KMS-11 (cell line): ENCODE measurements around the gene SHMT2.
A peak's percentile ranks its signal among the peaks of the same experiment; 100 is the strongest.

ENCODE experiments used
- H2AFZ ChIP-seq: fragments of 200-600 bp; sonication (generic); 2 replicates; pipeline ENCODE4 v1.6.1; 2016; ENCODE audit warnings: antibody characterized with exemption, mixed run types, low read depth
- H3K27ac ChIP-seq: fragments of 200-600 bp; sonication (generic); 2 replicates; pipeline ENCODE4 v1.6.1; 2016; ENCODE audit warnings: mild to moderate bottlenecking, mixed run types
- H3K27me3 ChIP-seq: fragments of 200-600 bp; sonication (generic); 2 replicates; pipeline ENCODE4 v1.6.1; 2017; ENCODE audit warnings: mild to moderate bottlenecking, low read depth, mixed run types, moderate library complexity; ENCODE audit not compliant: insufficient read depth
- H3K36me3 ChIP-seq: fragments of 200-600 bp; sonication (generic); 2 replicates; pipeline ENCODE4 v1.6.1; 2017; ENCODE audit warnings: mild to moderate bottlenecking, mixed run types; ENCODE audit not compliant: insufficient read depth
- H3K4me1 ChIP-seq: fragments of 200-600 bp; sonication (generic); 2 replicates; pipeline ENCODE4 v1.6.1; 2016; ENCODE audit warnings: mild to moderate bottlenecking, low read depth, mixed run types; ENCODE audit not compliant: poor library complexity, severe bottlenecking
- H3K4me2 ChIP-seq: fragments of 200-600 bp; sonication (generic); 2 replicates; pipeline ENCODE4 v1.7.0; 2016; ENCODE audit warnings: mild to moderate bottlenecking, mixed run types
- H3K4me3 ChIP-seq: fragments of 200-600 bp; sonication (generic); IDR thresholded peaks from 2 replicates; pipeline ENCODE4 v1.6.1; 2017; ENCODE audit warnings: low read depth, low read length, mixed read lengths; ENCODE audit not compliant: insufficient read depth
- H3K79me2 ChIP-seq: fragments of 200-600 bp; sonication (generic); 2 replicates; pipeline ENCODE4 v1.6.1; 2016; ENCODE audit warnings: low read depth, mixed run types; ENCODE audit not compliant: insufficient read depth
- H3K9ac ChIP-seq: fragments of 200-600 bp; sonication (generic); 2 replicates; pipeline ENCODE4 v1.6.1; 2016; ENCODE audit warnings: mild to moderate bottlenecking, mixed run types
- H4K20me1 ChIP-seq: fragments of 200-600 bp; sonication (generic); 2 replicates; pipeline ENCODE4 v1.6.1; 2016; ENCODE audit warnings: mild to moderate bottlenecking, mixed run types; ENCODE audit not compliant: insufficient read depth
- CTCF ChIP-seq: fragments of 200-600 bp; sonication (generic); conservative IDR thresholded peaks from 2 replicates; pipeline ENCODE4 v1.6.1; 2017; ENCODE audit warnings: low read depth, mild to moderate bottlenecking, antibody characterized with exemption, low read length, moderate library complexity, mixed read lengths

The SHMT2 gene

GRCh38 chr12:57182918-57183575, 46.5 kb upstream of the SHMT2 start:
- Histone ChIP-seq H3K4me1 (peaks cover 4% of the 10 kb centered on the region), H3K36me3 (no peaks in the 10 kb centered on the region), H2AFZ (no peak overlapping the region; the same call in 1 of the 2 replicates), H3K27ac (no peak overlapping the region), H3K9ac (no peak overlapping the region), H3K4me3 (no peak overlapping the region), H3K79me2 (no peaks in the 10 kb centered on the region), H3K4me2 (no peak overlapping the region; the same call in 1 of the 2 replicates), H3K27me3 (peaks cover 11% of the 10 kb centered on the region; the same call in 1 of the 2 replicates), H4K20me1 (no peaks in the 10 kb centered on the region)
- peak; percentile 99 for TF ChIP-seq CTCF

- Histone ChIP-seq H3K79me2 (no peaks in the 10 kb centered on the region), H3K27me3 (peaks cover 11% of the 10 kb centered on the region; the same call in 1 of the 2 replicates), H3K4me1 (peaks cover 4% of the 10 kb centered on the region), H3K36me3 (no peaks in the 10 kb centered on the region), H3K4me3 (no peak overlapping the region), H3K4me2 (no peak overlapping the region), H4K20me1 (no peaks in the 10 kb centered on the region), H3K9ac (no peak overlapping the region), H2AFZ (no peak overlapping the region), H3K27ac (no peak overlapping the region)
- TF ChIP-seq CTCF: no peak
These were observed 45.4 kb upstream of the SHMT2 start for GRCh38 chr12:57183939-57184725.

DNA sequence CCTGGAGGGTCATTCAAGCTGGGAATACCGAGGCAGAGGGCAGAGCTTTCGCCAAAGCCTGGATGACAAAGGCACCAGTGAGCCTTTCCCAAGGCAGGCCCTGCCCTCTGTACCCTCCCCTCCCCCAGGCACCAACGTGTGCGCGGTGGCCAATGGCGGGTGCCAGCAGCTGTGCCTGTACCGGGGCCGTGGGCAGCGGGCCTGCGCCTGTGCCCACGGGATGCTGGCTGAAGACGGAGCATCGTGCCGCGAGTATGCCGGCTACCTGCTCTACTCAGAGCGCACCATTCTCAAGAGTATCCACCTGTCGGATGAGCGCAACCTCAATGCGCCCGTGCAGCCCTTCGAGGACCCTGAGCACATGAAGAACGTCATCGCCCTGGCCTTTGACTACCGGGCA, 44.1 kb upstream of the SHMT2 start:
- Histone ChIP-seq H3K36me3 (no peaks in the 10 kb centered on the region), H4K20me1 (no peaks in the 10 kb centered on the region)

More for the DNA sequence above, 44.1 kb upstream of the SHMT2 start:
- no peak overlapping the region for H3K9ac ChIP-seq
- TF ChIP-seq CTCF: no peak
- H3K27me3 ChIP-seq: peaks cover 11% of the 10 kb centered on the region; the same call in 1 of the 2 replicates
- H3K79me2 ChIP-seq: no peaks in the 10 kb centered on the region
- no peak overlapping the region for H3K4me3 ChIP-seq
- H3K27ac ChIP-seq: no peak overlapping the region
- no peak overlapping the region for H2AFZ ChIP-seq
- H3K4me2 ChIP-seq: no peak overlapping the region
- H3K4me1 ChIP-seq: peaks cover 4% of the 10 kb centered on the region
